ENCODE data around the gene KRTAP10-8.

The KRTAP10-8 gene

GRCh38 chr21:44614961-44615391 lies 3.1 kb downstream of the KRTAP10-8 start:
- no peak for DNase-seq
- TF ChIP-seq, protein P1, sequence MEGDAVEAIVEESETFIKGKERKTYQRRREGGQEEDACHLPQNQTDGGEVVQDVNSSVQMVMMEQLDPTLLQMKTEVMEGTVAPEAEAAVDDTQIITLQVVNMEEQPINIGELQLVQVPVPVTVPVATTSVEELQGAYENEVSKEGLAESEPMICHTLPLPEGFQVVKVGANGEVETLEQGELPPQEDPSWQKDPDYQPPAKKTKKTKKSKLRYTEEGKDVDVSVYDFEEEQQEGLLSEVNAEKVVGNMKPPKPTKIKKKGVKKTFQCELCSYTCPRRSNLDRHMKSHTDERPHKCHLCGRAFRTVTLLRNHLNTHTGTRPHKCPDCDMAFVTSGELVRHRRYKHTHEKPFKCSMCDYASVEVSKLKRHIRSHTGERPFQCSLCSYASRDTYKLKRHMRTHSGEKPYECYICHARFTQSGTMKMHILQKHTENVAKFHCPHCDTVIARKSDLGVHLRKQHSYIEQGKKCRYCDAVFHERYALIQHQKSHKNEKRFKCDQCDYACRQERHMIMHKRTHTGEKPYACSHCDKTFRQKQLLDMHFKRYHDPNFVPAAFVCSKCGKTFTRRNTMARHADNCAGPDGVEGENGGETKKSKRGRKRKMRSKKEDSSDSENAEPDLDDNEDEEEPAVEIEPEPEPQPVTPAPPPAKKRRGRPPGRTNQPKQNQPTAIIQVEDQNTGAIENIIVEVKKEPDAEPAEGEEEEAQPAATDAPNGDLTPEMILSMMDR (IDR thresholded peaks at IDR 0.05; ENCODE audit: low read depth, low read length): no peak
- H3K9me3 ChIP-seq (ENCODE audit: severe bottlenecking): peaks cover 25% of the 10 kb centered on the region
- H3K4me3 ChIP-seq (ENCODE audit: low read depth, low read length): no peak overlapping the region
- no peaks in the 10 kb centered on the region for H3K27me3 ChIP-seq (ENCODE audit: insufficient read depth, low read depth, severe bottlenecking)
- H3K27ac ChIP-seq: no peak overlapping the region
- no peaks in the 10 kb centered on the region for H3K36me3 ChIP-seq

DNA sequence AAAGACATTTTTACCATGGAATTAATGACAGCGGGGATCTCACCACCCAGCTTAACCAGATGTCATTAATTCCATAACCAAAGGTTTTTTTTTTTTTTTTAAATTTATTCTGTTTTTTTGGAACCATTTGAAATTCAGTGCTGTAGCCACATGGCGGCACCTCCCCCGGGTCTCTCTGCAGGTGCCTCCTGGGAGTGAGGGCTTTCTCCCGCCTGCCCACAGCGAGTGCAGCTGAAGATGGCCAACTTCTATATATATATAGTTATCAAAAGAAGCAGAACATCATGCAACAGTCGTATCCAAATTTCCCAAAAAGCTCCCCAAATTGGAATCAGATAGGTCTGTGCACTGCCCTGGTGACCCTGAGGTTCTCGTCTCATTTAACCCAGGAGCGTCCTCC lies 3.6 kb downstream of the KRTAP10-8 start:
- DNase-seq: no peak
- Histone ChIP-seq H3K36me3 (no peaks in the 10 kb centered on the region), H3K27ac (no peak overlapping the region), H3K4me3 (ENCODE audit: low read depth, low read length) (no peak overlapping the region), H3K9me3 (ENCODE audit: severe bottlenecking) (peaks cover 25% of the 10 kb centered on the region), H3K27me3 (ENCODE audit: insufficient read depth, low read depth, severe bottlenecking) (no peaks in the 10 kb centered on the region)
- TF ChIP-seq, protein P1 (IDR thresholded peaks at IDR 0.05; ENCODE audit: low read depth, low read length): no peak

DNA sequence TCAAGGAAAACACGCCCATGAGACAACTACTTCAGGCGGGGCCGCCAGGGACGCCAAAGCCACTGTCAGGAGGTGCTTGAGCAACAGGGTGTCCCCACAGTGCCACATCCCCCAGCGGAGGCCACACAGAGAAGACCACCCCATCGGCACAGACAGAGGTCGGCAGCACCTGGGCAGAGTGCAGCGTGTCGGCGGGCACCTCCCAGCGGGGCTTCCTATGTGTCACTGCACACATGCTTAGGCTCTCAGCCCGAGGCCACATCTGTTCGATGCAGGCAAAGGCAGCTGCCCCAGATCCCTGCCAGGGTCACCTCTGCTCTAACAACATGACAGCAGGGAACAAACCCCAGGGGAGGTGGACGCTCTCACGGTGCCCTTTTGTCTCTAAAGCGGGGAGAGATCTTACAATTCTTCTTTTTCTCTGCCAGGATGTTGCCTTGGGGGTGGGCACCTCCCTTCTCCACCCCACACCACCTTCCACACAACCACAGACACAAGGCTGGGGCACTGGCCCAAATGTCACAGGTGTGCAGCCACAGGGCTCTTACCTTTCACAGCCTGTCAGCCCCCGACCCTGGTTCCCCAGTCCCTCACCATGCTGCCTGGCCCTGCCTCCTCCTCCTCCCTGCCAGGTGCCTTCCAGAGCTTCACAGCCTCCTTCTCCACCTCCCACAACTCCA lies 4.2 kb downstream of the KRTAP10-8 start:
- Histone ChIP-seq H3K27me3 (ENCODE audit: insufficient read depth, low read depth, severe bottlenecking) (no peaks in the 10 kb centered on the region), H3K9me3 (ENCODE audit: severe bottlenecking) (peaks cover 23% of the 10 kb centered on the region), H3K27ac (no peak overlapping the region), H3K36me3 (no peaks in the 10 kb centered on the region), H3K4me3 (ENCODE audit: low read depth, low read length) (no peak overlapping the region)
- DNase-seq: no peak
- TF ChIP-seq, protein P1 (IDR thresholded peaks at IDR 0.05; ENCODE audit: low read depth, low read length): no peak

DNA sequence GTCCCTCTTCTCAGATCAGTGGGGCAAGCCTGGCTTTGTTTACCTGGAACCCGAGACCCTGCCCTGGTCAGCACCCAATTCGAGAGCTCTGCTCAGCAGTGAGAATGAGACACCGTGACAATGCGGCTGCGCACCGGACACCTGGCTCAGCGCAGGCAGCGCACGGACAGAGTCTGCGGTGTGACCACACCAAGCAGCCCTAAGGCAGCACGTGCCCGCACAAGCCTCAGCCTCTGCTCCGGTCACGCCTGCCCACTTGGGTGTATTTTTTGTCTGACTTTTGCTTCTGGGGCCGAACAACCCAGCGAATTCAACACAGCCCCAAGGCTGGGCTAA lies 4.7 kb downstream of the KRTAP10-8 start:
- H3K27me3 ChIP-seq (ENCODE audit: insufficient read depth, low read depth, severe bottlenecking): no peaks in the 10 kb centered on the region
- H3K9me3 ChIP-seq (ENCODE audit: severe bottlenecking): peaks cover 20% of the 10 kb centered on the region
- H3K4me3 ChIP-seq (ENCODE audit: low read depth, low read length): no peak overlapping the region
- H3K36me3 ChIP-seq: no peaks in the 10 kb centered on the region
- DNase-seq: no peak
- TF ChIP-seq, protein P1 (IDR thresholded peaks at IDR 0.05; ENCODE audit: low read depth, low read length): no peak
- no peak overlapping the region for H3K27ac ChIP-seq

DNA sequence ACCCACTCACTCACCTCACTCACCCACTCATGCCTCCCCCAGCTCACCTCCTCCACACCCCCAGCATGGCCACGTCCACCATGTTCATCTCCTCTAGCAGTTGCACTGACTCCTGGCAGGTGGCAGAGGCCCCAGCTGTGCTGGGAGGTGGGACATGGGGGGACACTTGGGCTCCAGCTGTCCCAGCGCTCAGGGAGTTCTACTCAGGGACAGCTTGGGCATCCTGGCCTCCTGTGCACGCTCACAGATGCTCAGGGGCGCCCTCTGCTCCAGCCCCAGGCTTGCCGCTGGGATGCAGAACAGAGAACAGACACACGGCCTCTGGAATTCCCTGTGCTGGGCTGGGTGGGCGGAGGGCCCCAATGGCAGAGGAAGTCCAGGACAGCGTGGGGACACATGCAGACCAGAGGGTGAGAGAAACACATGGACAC lies 5.2 kb downstream of the KRTAP10-8 start:
- Histone ChIP-seq H3K9me3 (ENCODE audit: severe bottlenecking) (peaks cover 18% of the 10 kb centered on the region), H3K36me3 (no peaks in the 10 kb centered on the region), H3K4me3 (ENCODE audit: low read depth, low read length) (no peak overlapping the region), H3K27me3 (ENCODE audit: insufficient read depth, low read depth, severe bottlenecking) (no peaks in the 10 kb centered on the region), H3K27ac (no peak overlapping the region)
- DNase-seq: no peak
- TF ChIP-seq, protein P1 (IDR thresholded peaks at IDR 0.05; ENCODE audit: low read depth, low read length): peak; percentile 17; the same call in 1 of the 2 replicates

GRCh38 chr21:44618504-44618903 lies 6.6 kb downstream of the KRTAP10-8 start:
- H3K4me3 ChIP-seq (ENCODE audit: low read depth, low read length): no peak overlapping the region
- H3K27ac ChIP-seq: no peak overlapping the region
- peaks cover 29% of the 10 kb centered on the region for H3K9me3 ChIP-seq (ENCODE audit: severe bottlenecking)
- TF ChIP-seq, protein P1 (IDR thresholded peaks at IDR 0.05; ENCODE audit: low read depth, low read length): peak; percentile 60
- peak; percentile 58 for DNase-seq
- H3K36me3 ChIP-seq: no peaks in the 10 kb centered on the region
- no peaks in the 10 kb centered on the region for H3K27me3 ChIP-seq (ENCODE audit: insufficient read depth, low read depth, severe bottlenecking)

Data from WERI-Rb-1 (cell line).